A549 (cell line): ENCODE measurements around the gene NCS1.

Experiments used
- CBX8 ChIP-seq: fragments of 200-600 bp; sonication (generic); IDR thresholded peaks from 2 replicates; pipeline ENCODE4 v1.6.1; 2016
- CHD2 ChIP-seq: fragments of 150-350 bp; IDR thresholded peaks from 2 replicates; pipeline ENCODE4 v1.6.1; 2014; ENCODE audit warnings: low read length; ENCODE audit not compliant: partially characterized antibody
- EP300 ChIP-seq, 2 experiments: fragments of >200 bp; sonication (Bioruptor Twin); formaldehyde crosslinking; IDR thresholded peaks; 2 replicates in 1 of 2; 3 replicates in 1 of 2; pipeline ENCODE4 v1.6.1; 2016 to 2017
- JUNB ChIP-seq: fragments of >200 bp; sonication (Bioruptor Twin); formaldehyde crosslinking; IDR thresholded peaks from 2 replicates; pipeline ENCODE4 v1.6.1; 2016
- KDM1A ChIP-seq: fragments of 200-600 bp; sonication (generic); IDR thresholded peaks from 2 replicates; pipeline ENCODE4 v1.6.1; 2016; ENCODE audit warnings: low read depth, mild to moderate bottlenecking
- PHF8 ChIP-seq: fragments of 200-600 bp; sonication (generic); IDR thresholded peaks from 2 replicates; pipeline ENCODE4 v1.6.1; 2016; ENCODE audit warnings: low read depth, mild to moderate bottlenecking, antibody characterized with exemption, moderate library complexity, borderline replicate concordance
- POLR2A ChIP-seq: IDR thresholded peaks from 2 replicates; pipeline ENCODE4 v1.6.1; 2012; ENCODE audit warnings: mild to moderate bottlenecking, low read length
- RCOR1 ChIP-seq: fragments of 150-350 bp; IDR thresholded peaks from 2 replicates; pipeline ENCODE4 v1.6.1; 2014; ENCODE audit warnings: antibody characterized with exemption, low read length, low read depth
- RNF2 ChIP-seq: fragments of 200-600 bp; sonication (generic); IDR thresholded peaks from 2 replicates; pipeline ENCODE4 v1.6.1; 2016; ENCODE audit warnings: low read depth, mild to moderate bottlenecking, antibody characterized with exemption, moderate library complexity, borderline replicate concordance
- ZFP36 ChIP-seq: fragments of 450-650 bp; IDR thresholded peaks from 2 replicates; pipeline ENCODE4 v1.6.1; 2014; ENCODE audit warnings: borderline replicate concordance; ENCODE audit not compliant: partially characterized antibody
- TF ChIP-seq, protein P1 (sequence below): fragments of 150-350 bp; IDR thresholded peaks from 2 replicates; pipeline ENCODE4 v1.6.1; 2014; ENCODE audit warnings: low read depth, mild to moderate bottlenecking, low read length
- TF ChIP-seq, protein P2 (sequence below): fragments of >200 bp; sonication (Bioruptor Twin); formaldehyde crosslinking; IDR thresholded peaks from 3 replicates; pipeline ENCODE4 v1.5.1; 2016
- TF ChIP-seq, protein P3 (sequence below): fragments of 450-650 bp; IDR thresholded peaks from 2 replicates; pipeline ENCODE4 v1.6.1; 2014; ENCODE audit warnings: antibody characterized with exemption

DNA sequence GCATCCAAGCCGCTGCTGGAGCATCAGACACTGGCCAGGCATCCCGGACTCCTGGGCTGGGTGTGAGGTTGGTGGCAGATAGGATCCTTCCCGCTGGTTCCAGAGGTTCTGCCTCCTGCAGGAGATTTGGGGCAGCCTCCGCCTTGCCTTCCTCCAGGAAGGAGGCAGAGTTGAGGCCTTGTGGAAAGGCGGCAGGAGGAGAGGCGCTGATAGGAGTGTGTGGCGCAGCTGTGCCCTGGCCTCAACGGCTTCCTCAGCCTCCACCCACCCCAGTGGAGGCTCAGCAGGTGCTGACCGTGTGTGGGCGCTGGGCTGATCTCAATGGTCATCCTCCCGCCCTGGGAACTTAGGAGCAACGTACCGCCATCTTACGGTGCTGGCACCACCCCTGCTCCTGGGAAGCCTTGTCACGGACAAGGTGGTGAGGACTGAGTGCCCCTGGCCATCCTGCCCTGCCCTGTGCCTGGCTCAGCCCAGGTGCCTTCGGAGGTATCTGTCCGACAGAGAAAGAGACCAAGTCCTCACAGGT, 10.2 kb downstream of the NCS1 start:
- TF ChIP-seq CBX8: no peak
- TF ChIP-seq ZFP36: no peak
- TF ChIP-seq POLR2A: no peak
- TF ChIP-seq, protein P1, sequence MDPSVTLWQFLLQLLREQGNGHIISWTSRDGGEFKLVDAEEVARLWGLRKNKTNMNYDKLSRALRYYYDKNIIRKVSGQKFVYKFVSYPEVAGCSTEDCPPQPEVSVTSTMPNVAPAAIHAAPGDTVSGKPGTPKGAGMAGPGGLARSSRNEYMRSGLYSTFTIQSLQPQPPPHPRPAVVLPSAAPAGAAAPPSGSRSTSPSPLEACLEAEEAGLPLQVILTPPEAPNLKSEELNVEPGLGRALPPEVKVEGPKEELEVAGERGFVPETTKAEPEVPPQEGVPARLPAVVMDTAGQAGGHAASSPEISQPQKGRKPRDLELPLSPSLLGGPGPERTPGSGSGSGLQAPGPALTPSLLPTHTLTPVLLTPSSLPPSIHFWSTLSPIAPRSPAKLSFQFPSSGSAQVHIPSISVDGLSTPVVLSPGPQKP: no peak
- TF ChIP-seq PHF8: no peak
- TF ChIP-seq, protein P2, sequence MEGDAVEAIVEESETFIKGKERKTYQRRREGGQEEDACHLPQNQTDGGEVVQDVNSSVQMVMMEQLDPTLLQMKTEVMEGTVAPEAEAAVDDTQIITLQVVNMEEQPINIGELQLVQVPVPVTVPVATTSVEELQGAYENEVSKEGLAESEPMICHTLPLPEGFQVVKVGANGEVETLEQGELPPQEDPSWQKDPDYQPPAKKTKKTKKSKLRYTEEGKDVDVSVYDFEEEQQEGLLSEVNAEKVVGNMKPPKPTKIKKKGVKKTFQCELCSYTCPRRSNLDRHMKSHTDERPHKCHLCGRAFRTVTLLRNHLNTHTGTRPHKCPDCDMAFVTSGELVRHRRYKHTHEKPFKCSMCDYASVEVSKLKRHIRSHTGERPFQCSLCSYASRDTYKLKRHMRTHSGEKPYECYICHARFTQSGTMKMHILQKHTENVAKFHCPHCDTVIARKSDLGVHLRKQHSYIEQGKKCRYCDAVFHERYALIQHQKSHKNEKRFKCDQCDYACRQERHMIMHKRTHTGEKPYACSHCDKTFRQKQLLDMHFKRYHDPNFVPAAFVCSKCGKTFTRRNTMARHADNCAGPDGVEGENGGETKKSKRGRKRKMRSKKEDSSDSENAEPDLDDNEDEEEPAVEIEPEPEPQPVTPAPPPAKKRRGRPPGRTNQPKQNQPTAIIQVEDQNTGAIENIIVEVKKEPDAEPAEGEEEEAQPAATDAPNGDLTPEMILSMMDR: no peak
- TF ChIP-seq RNF2: no peak
- TF ChIP-seq RCOR1: no peak
- TF ChIP-seq, protein P3, sequence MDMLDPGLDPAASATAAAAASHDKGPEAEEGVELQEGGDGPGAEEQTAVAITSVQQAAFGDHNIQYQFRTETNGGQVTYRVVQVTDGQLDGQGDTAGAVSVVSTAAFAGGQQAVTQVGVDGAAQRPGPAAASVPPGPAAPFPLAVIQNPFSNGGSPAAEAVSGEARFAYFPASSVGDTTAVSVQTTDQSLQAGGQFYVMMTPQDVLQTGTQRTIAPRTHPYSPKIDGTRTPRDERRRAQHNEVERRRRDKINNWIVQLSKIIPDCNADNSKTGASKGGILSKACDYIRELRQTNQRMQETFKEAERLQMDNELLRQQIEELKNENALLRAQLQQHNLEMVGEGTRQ: no peak
- no peak for TF ChIP-seq JUNB
- TF ChIP-seq KDM1A: no peak
- TF ChIP-seq EP300 (IDR thresholded peaks at IDR 0.05): no peak
- no peak for TF ChIP-seq CHD2
